22Rv1 (cell line): ENCODE data around the gene NBAS.

Source experiments
- H3K27ac ChIP-seq: fragments of 450-650 bp; 2 replicates; pipeline ENCODE4 v1.5.1; 2017
- CTCF ChIP-seq: fragments of 450-650 bp; IDR thresholded peaks from 2 replicates; pipeline ENCODE4 v1.5.1; 2017; ENCODE audit warnings: mild to moderate bottlenecking
- ZFX ChIP-seq: fragments of 450-650 bp; IDR thresholded peaks from 2 replicates; pipeline ENCODE4 v1.6.1; 2017; ENCODE audit warnings: antibody characterized with exemption, borderline replicate concordance

The NBAS gene

GRCh38 chr2:15565392-15565791 is 4.3 kb upstream of the NBAS start:
- H3K27ac ChIP-seq, result no peak overlapping the region
- TF ChIP-seq CTCF, result no peak
- TF ChIP-seq ZFX, result no peak

GRCh38 chr2:15563227-15564100 is 2.3 kb upstream of the NBAS start:
- no peak overlapping the region for H3K27ac ChIP-seq
- TF ChIP-seq ZFX, result no peak
- no peak for TF ChIP-seq CTCF

DNA sequence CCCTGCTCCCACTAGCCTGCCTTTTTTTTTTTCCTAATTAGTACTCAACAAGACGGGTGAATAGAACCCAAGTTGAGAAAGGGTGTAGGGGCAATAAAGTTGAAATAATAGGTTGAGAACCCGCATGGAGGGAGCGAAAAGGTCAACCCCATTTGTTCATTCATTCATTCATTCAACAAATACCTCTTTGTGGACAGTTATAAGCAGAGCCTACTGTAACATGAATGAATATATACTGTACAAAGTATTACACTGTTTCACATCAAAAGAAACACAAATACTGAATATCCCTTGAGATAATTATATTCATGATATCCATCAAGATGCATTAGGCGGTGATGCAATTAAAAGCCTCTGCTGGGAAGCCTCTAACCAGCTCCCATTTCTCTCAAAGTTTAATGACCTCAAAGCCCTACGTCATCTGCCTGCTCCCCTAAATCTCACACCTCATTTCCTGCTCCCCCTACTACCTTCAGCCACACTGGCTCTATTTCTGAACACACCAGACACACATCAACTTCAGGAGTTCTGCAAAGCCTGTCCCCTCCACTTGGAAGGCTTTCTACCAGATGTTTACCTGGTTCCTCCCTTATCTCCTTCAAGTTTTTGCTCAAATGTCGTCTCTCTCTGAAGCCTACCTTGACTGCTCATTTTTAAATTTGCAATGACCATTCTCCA is 1.4 kb upstream of the NBAS start:
- H3K27ac ChIP-seq, result no peak overlapping the region
- TF ChIP-seq ZFX (no peak), CTCF (no peak)

DNA sequence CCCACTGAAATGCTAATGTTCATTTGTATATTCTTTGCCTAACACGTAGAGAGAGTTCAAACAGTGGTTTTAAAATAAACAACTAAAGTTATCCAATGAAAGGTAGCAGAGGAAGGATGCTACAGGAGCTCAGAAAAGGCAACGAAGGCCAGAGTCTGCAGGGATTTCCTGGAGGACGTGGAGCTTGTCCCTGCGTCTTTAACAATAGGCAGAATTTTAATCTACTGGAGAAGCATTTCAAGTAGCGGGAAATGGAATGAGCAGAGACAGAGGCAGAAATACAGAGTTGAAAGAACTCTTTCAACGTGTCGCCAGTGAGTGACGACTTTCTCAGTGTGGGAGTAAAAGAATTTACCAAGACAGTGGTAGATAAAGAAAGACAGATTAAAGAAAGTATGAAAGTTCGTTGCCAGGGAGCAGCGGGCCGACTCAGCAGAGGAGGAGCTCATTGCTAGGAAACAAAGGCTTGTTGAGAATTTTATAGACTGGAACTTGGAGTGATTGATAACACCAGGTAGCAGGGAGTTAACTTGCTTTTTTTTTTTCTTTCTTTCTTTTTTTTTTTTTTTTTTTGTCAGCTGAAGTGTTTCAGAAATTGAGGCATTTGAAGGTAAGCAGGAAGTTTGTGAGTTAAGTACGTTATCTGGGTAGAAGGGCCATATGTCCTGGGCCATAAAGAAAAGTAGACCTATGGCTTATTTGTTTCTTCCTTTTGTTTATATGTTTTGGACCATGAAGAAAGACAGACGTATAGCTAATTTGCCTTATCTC is 625 bp upstream of the NBAS start:
- TF ChIP-seq ZFX (no peak), CTCF (no peak)
- peak overlapping the region; percentile 76 for H3K27ac ChIP-seq

DNA sequence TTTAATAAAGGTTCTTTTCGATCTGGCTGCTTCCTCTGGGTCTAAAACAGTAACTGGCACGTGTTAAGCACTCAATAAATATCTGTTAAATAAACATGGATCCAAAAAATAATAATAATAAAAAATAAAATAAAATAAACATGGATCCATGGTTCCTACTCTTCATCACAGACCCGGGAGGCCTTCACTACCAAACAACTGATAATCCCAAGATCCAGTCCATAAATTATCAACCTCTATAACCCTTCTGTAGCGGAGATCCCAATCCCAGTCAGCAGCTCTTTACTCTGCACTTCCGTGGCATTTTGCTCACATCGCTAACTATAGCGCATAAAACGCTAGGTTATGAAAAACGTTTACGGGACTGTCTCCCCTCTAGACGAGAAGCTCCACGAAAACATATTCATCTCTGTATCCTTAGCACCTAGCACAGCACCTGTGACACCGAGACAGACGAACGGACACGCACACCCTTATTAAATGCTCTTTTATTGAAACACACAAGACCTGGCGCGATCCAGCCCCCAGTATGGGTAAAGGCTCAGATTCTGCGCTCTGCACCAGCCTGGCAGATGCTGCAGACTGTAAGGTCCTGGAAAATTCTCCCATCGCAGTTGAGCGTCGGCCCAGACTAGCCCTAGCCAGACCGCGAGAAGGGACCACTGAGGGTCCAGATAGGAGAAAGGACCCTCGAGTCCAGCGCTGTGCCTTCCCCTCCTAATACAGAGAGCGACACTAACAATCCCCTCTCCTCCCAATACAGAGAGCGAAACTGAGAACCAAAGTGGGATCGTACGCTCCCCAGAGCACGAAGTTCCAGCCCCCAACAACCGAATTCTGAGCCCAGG is 770 bp downstream of the NBAS start:
- no peak for TF ChIP-seq CTCF
- no peak for TF ChIP-seq ZFX
- peak overlapping the region; percentile 76 for H3K27ac ChIP-seq

GRCh38 chr2:15559379-15560139 is 1.6 kb downstream of the NBAS start:
- no peak for TF ChIP-seq ZFX
- no peak for TF ChIP-seq CTCF

More at GRCh38 chr2:15559379-15560139, 1.6 kb downstream of the NBAS start:
- no peak overlapping the region for H3K27ac ChIP-seq
